Occipital lobe (tissue), 2 donors: ENCODE measurements around the gene ARHGAP4. TPM values are rescaled to one million over a fixed set of nuclear protein-coding genes. Genes with fewer than 3 reads are reported as not detected.

ENCODE experiments used
- DNase-seq: peaks from one replicate; lab custom pipeline; 2025; lab: John Stamatoyannopoulos, UW
- total RNA-seq: library from RNA; depleted of rRNA; stranded (reverse); fragments of >200 nt; gene quantifications from one replicate; pipeline ENCODE4 v1.2.3, GENCODE V29; 2014

Gene ARHGAP4
- total RNA-seq, 1 donor from 2014 or later: 6.6 TPM

GRCh38 chrX:153963546-153963945 lies 37.5 kb upstream of the ARHGAP4 start:
- no peak for DNase-seq

- no peak for DNase-seq
Observed at GRCh38 chrX:153961292-153961691, 35.2 kb upstream of the ARHGAP4 start.

- DNase-seq: no peak
Observed at GRCh38 chrX:153960786-153961185, 34.7 kb upstream of the ARHGAP4 start.

GRCh38 chrX:153960077-153960476 lies 34.0 kb upstream of the ARHGAP4 start:
- no peak for DNase-seq

GRCh38 chrX:153959649-153960048 lies 33.6 kb upstream of the ARHGAP4 start:
- no peak for DNase-seq

GRCh38 chrX:153958605-153959004 lies 32.5 kb upstream of the ARHGAP4 start:
- DNase-seq: no peak

- DNase-seq: no peak
Observed at GRCh38 chrX:153957224-153957623, 31.2 kb upstream of the ARHGAP4 start.

GRCh38 chrX:153956044-153956907 lies 30.2 kb upstream of the ARHGAP4 start:
- no peak for DNase-seq

GRCh38 chrX:153955228-153955732 lies 29.2 kb upstream of the ARHGAP4 start:
- no peak for DNase-seq

- no peak for DNase-seq
Observed at GRCh38 chrX:153954558-153955227, 28.6 kb upstream of the ARHGAP4 start.

- no peak for DNase-seq
Observed at GRCh38 chrX:153953892-153954557, 28.0 kb upstream of the ARHGAP4 start.

- peak; percentile 35 for DNase-seq
Observed at GRCh38 chrX:153953342-153953830, 27.3 kb upstream of the ARHGAP4 start.

GRCh38 chrX:153952373-153953026 lies 26.4 kb upstream of the ARHGAP4 start:
- no peak for DNase-seq

GRCh38 chrX:153951683-153952372 lies 25.8 kb upstream of the ARHGAP4 start:
- DNase-seq: no peak

- DNase-seq: no peak
Observed at GRCh38 chrX:153950127-153950526, 24.1 kb upstream of the ARHGAP4 start.

- no peak for DNase-seq
Observed at GRCh38 chrX:153948847-153949805, 23.1 kb upstream of the ARHGAP4 start.

- DNase-seq: no peak
Observed at GRCh38 chrX:153948002-153948466, 22.0 kb upstream of the ARHGAP4 start.

- no peak for DNase-seq
Observed at GRCh38 chrX:153947009-153947769, 21.1 kb upstream of the ARHGAP4 start.
